ENCODE results near the gene FUT2.

The FUT2 gene

DNA sequence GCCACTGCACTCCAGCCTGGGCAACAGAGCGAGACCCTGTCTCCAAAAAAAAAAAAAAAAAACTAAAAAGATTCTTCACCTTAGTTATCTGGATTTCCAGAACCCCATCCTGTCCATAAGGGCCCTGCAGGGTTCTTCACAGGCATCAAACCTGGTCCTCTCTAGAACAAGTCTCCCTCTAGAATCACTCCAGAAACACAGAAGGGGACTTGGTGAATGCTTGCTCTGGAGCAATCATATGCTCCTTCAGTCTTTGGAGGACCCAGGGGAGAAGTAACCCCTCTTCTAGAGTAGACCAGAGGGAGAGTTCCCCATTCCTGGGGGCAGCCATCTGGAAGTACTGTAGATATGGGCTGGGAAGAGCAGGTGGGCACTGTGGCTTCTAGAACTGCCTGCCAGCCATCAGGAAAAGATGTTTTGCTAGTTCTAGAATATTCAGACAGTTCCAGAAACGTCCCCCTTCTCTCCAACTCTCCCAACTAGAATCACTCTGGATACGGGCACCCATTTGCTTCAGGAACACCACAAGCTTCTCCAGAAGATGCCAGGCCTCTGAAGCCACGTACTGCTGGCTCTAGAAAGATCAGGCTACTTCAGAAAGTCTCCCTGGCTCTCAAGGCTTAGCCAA is 53.9 kb downstream of the FUT2 start:
- in situ Hi-C loops (cut with MboI; ENCODE audit: low sequenced_read_pairs): no loop called here

DNA sequence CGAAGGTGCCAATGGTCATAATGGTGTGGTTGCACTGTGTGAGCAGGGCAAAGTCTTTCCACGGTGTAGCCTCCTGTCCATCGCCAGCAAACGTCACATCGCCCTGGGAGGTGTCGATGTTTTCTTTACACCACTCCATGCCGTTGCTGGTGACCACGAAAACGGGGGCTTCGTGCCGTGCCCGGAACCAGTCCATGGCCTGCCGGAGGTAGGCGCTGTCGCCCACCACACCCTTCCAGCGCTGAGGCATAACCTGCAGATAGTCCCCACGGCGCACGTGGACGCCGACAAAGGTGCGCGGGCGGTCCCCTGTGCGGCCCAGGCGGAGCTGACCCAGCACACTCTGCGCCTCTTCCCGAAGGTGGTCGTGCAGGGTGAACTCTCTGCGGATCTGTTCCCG is 54.6 kb downstream of the FUT2 start:
- in situ Hi-C loops (cut with MboI; ENCODE audit: low sequenced_read_pairs): no loop called here

DNA sequence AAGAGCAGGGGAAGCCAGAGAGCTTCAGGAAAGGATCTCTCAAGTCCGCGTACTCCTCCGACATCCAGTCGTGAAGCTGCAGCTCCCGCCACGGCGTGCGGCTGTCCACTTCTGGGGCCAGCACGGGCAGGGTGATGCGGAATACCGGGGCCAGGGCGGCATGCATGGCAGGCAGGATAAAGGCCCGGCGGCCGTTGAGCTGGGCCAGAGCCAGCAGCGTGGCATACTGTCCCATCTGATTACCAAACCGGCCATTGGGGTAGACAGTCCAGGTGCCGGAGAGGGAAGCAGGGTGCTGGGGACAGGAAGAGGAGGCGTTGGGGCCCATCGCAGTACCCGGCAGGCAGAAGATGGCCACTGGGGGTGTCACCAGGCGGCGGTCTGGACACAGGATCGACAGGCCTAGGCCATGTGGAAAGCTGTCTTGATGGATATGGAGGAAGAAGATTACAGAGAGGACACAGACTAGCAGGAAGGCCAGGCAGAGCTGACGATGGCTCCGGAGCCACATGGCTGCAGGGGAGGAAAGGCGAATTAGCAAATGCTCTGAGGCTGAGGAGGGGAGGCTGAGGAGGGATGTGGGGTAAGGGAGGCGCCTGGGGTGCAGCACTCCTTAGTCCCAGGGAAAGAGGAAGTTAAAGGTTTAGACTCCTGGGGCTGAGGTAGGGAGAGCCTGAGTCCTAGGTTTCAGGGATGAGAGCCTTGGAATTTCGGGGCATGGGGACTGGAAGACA is 55.2 kb downstream of the FUT2 start:
- in situ Hi-C loops (cut with MboI; ENCODE audit: low sequenced_read_pairs): no loop called here

DNA sequence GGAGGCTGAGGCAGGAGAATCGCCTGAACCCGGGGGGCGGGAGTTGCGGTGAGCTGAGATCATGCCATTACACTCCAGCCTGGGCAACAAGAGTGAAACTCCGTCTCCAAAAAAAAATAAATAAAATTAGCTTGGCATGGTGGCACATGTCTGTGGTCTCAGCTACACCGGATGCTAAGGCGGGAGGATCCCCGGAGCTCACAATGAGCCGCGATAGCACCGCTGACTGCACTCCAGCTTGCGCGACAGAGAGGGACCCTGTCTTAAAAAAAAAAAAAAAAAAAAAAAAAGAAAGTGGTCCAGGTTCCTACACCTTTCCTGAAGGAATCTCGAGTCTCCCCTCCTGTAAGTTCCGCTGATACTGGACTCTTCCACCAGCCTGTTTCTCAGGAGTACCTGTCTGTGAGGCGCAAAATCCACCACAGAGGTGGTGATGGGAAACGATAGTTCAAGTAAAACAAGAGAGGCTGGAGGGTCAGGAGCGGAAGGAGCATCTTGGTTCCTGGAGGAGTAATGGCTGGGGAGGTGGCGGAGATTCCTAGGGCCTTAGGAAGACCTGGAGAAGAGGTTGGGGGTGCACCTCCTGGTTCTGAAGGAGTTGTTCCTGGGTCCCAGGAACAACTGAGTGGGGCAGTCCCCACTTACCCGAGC is 56.2 kb downstream of the FUT2 start:
- in situ Hi-C loops (cut with MboI; ENCODE audit: low sequenced_read_pairs): no loop called here

DNA sequence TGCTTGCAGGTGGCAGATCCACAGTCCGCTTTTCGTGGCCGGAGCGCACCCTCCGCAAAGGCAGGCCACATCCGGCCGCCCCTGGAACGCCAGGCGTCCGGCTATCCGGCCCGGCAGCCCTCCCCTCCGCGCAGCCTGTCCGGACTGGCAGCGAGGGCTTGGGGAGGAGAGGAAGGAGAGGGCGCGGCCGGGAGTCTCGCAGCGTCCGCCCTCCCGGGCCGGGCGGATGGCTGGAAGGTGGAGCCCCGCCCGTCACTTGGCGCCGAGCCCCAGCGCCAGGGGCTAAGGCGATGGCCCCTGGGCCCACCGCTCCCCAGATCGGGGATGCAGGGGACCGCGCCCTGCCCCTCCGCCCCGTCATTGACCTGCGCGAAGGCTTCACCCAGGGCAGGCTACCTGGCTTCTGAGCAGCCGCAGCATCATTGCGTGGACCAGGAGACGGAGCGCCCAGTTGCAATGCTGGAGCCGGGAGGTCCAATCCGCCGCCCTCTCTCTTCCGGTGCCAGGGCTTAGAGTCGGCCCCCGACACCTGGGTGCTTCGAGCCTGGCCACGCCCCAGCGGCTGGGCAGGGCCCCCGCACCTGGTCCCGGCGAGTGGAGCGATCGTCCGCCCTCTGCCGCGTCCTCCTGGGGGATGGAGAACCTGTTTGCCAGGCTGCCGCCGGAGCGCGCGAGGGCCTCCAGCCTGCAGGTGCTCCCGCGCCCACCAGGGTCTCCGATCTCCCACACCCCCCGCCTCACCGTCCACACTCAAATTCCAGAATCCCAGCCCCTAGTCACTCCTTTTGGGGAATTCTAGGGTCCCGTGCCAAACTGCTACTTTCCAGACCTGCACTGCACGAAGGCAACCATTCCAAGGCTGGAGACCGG is 57.0 kb downstream of the FUT2 start, which contains the start of gene FUT1:
FUT1 (minus strand) TSS at position 146 of the 870 bp plus-strand sequence. CDS start 1,360 bp downstream, outside the sequence.
- in situ Hi-C loops (cut with MboI; ENCODE audit: low sequenced_read_pairs): no loop called here

DNA sequence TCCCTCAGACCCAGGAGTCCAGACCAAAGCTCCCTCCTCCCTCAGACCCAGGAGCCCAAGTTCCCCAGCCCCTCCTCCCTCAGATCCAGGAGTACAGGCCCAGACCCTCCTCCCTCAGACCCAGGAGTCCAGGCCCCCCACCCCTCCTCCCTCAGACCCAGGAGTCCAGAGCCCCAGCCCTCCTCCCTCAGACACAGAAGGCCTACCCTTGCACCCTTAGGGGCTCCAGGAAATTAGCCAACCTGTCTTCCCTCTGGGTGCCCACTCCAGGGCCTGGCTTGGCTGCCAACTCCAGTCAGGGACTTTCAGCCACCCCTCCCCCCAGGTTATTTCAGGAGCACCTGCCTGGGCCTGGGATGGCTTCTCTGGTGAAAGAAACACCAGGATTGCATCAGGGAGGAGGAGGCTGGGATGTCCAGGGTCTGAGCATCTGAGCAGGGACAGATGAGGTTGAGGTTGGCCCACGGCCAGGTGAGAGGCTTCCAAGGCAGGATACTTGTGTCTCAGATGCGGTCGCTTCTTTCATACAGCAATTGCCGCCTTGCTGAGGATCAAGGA is 59.4 kb downstream of the FUT2 start, which contains the start of gene FGF21:
FGF21 (plus strand) TSS at position 441 of the 558 bp plus-strand sequence. CDS start 713 bp downstream, outside the sequence.
- in situ Hi-C loops (cut with MboI; ENCODE audit: low sequenced_read_pairs): no loop called here
